GM18498 (cell line): Measurements from ENCODE around the gene CCBE1.

Experiments
- ATAC-seq: cut with Tn5 transposase; IDR thresholded peaks from one replicate; pipeline ENCODE4 v1.9.1; 2021; ENCODE audit warnings: mild to moderate bottlenecking, moderate library complexity; ENCODE audit not compliant: unreplicated experiment

Gene CCBE1

GRCh38 chr18:59576541-59577385 lies 120.5 kb downstream of the CCBE1 start:
- no peak for ATAC-seq

DNA sequence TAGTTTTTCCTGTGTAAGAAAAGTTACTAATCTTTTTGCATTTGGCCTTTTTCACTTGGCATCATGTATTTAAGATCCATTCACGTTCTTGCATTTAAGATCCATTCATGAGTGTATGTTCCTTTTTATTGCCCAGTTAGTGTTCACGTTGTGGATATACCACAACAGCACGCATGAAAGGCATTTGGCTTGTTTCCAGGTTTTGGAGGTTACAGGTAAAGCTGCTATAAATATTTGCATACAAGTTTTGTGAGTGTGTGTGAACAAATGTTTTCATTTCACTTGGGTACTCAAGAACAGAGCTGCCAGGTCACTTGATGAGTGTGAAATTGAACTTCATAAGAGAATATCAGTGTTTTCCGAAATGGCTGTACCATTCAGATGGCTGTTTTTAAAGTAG lies 121.2 kb downstream of the CCBE1 start:
- no peak for ATAC-seq

DNA sequence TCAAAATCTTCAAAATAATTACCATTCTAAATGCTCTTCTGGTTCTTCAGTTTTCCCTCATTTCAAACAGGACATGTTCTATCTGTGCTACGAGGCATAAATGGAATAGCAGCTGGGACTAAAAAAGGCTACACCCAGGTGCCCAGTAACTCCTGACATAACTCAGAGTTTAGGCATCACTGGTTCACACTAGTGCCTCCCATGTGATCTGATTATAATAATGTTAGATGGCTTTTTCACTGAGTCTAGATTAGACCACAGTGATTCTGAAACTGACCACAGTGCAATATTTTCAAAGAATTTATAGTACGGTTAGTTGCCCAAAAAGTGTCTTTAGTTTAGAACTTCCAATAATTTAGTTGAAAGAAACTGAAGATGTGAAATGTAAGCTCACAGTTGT lies 123.3 kb downstream of the CCBE1 start:
- no peak for ATAC-seq

GRCh38 chr18:59571902-59572301 lies 125.3 kb downstream of the CCBE1 start:
- ATAC-seq: no peak

- no peak for ATAC-seq
Observed at GRCh38 chr18:59570796-59571195, 126.4 kb downstream of the CCBE1 start.

GRCh38 chr18:59570101-59570775 lies 127.0 kb downstream of the CCBE1 start:
- no peak for ATAC-seq

DNA sequence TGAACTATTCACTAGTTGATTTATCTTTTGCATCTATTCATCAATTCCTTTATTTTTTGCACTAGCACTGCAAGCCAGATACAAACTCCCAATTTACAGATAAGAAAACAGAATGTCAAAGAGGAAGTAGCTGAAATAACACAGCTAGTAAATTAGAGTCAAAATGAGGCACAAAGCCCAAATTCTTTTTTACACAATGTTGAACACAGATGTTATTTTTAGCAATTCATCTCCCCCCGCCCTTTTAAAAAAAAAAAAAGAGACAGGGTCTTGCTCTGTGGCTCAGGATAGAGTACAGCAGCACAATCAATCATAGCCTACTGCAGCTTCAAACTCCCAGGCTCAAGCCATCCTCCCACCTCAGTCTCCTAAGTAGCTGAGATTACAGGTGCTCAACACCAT lies 127.8 kb downstream of the CCBE1 start:
- no peak for ATAC-seq

DNA sequence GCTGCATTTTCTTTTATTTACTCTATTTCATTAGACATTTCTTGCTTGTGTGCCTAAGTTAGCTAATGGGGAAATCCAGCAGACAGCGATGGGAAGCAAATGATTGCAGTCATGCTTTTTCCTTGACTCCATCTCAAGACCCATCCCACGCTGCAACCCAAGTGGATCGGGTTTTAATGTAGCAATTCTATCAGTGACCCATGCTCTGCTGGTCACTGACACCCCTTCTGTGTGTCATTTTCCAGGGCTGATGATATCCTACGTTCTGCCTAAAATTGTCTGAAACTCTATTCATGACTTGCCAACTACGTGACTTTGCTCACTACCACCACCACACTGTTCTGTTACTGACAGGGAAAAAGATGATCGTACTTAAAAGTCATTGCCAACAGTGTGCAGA lies 129.8 kb downstream of the CCBE1 start:
- no peak for ATAC-seq

- ATAC-seq: no peak
Observed at GRCh38 chr18:59566533-59566971, 130.7 kb downstream of the CCBE1 start.

- no peak for ATAC-seq
Observed at GRCh38 chr18:59565957-59566356, 131.3 kb downstream of the CCBE1 start.

DNA sequence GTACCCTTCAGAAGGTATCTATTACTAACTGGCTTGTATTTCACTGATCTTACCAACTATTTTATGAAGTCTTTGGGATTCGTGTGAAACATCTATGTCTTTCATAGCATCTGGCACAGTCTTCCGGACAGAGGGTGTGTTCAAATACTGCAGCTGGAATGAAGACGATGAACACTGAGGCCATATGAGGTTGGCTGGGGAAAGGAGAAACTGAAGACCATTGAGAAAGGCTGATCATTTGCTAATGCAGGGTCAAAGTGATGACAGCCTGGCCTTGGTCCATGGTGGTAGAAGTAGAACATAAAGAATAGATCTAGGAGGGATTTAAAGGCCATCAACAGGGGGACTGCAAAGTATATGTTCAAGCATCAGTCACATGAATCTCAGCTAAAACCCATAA lies 132.7 kb downstream of the CCBE1 start:
- no peak for ATAC-seq

GRCh38 chr18:59563176-59563785 lies 133.9 kb downstream of the CCBE1 start:
- no peak for ATAC-seq

DNA sequence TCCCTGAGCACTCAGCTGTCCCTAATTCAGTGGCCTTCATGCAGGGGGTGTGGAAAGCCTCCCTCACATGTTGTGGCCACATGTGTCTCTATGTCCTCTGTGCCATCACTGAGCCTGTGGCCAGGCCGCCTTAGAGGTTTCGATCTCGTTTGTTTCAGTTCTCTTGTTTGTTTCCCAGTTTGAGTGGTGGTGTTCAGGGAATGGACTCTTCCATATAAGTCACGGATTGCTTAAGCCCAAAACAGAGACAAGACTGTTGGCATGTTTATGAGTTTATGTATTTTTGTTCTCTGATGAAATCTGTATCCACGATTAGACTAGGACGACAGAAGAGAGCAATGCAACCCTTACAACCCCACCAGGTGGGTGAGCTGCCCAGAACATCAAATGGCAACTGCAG lies 134.5 kb downstream of the CCBE1 start:
- ATAC-seq: no peak

DNA sequence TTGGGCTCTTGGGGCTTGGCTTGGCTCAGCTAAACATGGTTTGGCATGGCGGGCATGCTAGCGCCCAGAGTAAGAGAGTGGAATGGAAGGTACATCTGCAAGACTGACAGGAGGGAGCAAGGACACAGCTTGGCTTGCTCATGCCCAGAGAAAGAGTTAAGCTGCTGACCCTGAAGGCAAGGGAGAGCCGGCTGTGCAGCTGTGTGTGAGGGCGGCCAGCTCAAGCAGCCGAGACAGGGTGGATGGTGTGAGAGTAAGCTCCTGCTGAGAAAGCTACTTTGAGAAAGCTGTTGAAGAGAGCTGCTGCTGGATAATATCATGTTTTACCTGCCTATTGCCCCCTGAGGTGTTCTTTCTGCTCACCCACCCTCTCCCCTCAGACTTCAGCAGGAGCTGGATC lies 135.6 kb downstream of the CCBE1 start:
- no peak for ATAC-seq

DNA sequence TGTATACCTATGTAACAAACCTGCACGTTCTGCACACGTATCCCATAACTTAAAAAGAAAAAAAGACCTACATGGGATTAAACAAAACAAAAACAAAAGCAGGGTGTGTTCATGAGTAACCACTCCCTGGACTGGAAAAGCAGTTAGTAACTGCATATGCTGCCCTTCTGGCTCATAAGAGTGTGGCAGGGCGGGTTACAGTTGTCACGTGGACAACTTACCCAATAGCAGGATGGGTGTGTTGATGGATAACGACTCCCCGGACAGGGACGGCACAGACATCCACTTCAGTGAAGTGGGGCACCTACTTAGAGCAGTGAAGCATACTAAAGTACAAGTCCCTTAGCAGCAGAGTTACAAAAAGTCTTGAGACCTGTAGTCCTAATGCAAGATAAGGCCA lies 136.7 kb downstream of the CCBE1 start:
- ATAC-seq: no peak

DNA sequence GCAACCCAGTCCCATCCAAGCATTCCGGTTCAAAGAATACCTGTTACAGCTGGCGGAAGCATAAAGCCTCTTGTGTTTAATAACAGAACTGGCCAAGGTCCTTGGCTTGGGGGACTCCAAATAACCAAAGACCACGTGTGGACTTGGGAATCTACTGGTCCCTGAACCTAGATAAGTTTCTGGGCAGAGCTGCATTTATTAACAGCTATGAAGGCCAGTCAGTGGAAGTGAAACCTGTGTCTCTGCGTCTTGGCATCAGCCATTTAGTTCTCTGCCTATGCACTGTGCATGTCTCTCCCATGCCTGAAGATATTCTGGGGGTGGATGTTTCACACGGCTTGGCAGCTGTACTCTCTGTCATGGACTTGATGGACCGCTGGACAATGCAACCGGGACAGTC lies 137.7 kb downstream of the CCBE1 start:
- no peak for ATAC-seq

- ATAC-seq: no peak
Observed at GRCh38 chr18:59555995-59556659, 141.1 kb downstream of the CCBE1 start.

DNA sequence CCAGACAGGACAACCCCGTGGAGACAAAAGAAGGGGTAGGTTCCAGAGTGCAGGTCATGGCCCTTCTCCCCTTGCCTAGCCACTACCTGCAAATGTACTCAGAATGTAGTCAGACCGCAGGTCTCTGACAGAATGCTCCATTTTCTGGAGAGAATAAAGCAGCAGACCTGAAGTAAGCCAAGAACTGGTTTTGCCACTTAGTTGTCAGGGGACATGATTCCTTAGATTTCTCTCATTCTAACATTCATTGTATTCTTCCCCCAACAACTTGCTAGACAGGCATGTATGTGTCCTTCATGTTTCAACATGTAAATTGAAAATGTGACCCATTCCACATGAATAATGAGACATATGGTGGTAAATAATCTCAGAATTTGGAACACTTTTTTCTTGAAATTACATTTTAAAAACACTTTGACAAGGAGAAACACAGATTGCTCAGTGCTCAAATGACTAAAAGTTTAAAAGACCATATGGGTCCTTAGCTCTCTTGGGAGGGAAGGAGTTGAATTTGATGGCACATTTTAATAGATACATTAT lies 142.4 kb downstream of the CCBE1 start:
- no peak for ATAC-seq

- ATAC-seq: no peak
Observed at GRCh38 chr18:59553273-59553870, 143.9 kb downstream of the CCBE1 start.

DNA sequence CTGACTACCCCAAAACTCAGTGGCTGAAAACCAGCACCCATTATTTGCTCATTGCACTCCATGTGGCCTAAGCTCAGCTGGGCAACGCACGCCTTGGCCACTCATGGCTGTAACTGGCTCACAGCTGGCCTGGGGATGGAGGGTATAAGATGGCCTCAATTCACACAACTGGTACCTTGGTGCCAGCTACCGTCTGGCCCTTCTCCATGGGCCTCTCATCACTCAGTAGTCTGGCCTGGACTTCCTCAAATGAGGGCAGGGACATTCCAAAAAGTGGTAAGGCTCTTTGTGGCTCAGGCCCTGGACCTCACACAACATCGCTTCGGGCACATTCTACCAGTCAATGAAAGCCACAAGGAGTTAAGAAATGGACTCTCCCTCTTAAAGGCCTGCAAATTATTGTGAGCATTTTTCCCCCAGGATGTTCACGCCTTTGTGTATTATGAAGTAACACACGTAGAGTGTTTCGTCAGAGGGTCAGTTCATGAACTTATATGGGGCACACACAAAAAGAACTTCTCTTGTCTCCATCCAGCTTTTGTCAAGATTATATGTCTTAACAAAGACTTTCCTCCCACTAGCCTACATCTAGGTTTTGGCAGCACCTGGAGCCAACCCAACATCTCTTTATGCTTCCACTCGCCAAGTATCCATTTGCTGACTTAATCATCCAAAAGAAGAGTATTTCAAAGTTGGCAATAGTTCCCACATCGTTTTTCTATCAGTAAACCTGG lies 145.2 kb downstream of the CCBE1 start:
- ATAC-seq: no peak
